Heart right ventricle (tissue), 16 donors: ENCODE measurements around the gene FRMD3. TPM values are rescaled to one million over a fixed set of nuclear protein-coding genes. Genes with fewer than 3 reads are reported as not detected.

Experiments used
- ATAC-seq, 8 donors: fragments of 200-7000 bp; cut with Tn5 transposase; one replicate each; pipeline ENCODE4 v1.9.1; 2020; ENCODE audit warnings: mild to moderate bottlenecking in 8 of 8, moderate library complexity in 8 of 8, moderate number of reproducible peaks in 1 of 8
- DNase-seq, 2 donors: peaks; one replicate each; pipeline ENCODE4 v3.0.0-alpha.2; 2020
- H3K27ac ChIP-seq, 10 donors: fragments of 200-600 bp; sonication (generic) in 2 of 10; one replicate each; pipeline versions ENCODE4 v1.5.0 to v1.8.0; 2020 to 2022; ENCODE audit warnings: mild to moderate bottlenecking in 3 of 10
- H3K27me3 ChIP-seq, 7 donors: fragments of 200-600 bp; one replicate each; pipeline ENCODE4 v1.8.0; 2021 to 2022; ENCODE audit warnings: mild to moderate bottlenecking in 2 of 7
- H3K36me3 ChIP-seq, 9 donors: fragments of 200-600 bp; sonication (generic) in 1 of 9; one replicate each; pipeline versions ENCODE4 v1.5.0 to v1.8.0; 2020 to 2022; ENCODE audit warnings: mild to moderate bottlenecking in 2 of 9
- H3K4me1 ChIP-seq, 9 donors: fragments of 200-600 bp; sonication (generic) in 1 of 9; one replicate each; pipeline versions ENCODE4 v1.5.0 to v1.8.0; 2020 to 2022; ENCODE audit warnings: mild to moderate bottlenecking in 4 of 9
- H3K4me3 ChIP-seq, 10 donors: fragments of 200-600 bp; sonication (generic) in 2 of 10; one replicate each; pipeline versions ENCODE4 v1.5.0 to v1.8.0; 2020 to 2022; ENCODE audit warnings: mild to moderate bottlenecking in 7 of 10, moderate library complexity in 2 of 10
- H3K9me3 ChIP-seq, 11 donors: fragments of 200-600 bp in 10 of 11; sonication (generic) in 2 of 11; one replicate each; pipeline versions ENCODE4 v1.5.0 to v1.8.0; 2013 to 2022; ENCODE audit warnings: mild to moderate bottlenecking in 2 of 11, control low read depth in 1 of 11, moderate library complexity in 1 of 11
- CTCF ChIP-seq, 9 donors: fragments of 200-600 bp; sonication (generic) in 2 of 9; IDR thresholded peaks; one replicate each; pipeline versions ENCODE4 v1.5.0 to v1.8.0; 2021 to 2022; ENCODE audit warnings: antibody characterized with exemption in 9 of 9, mild to moderate bottlenecking in 5 of 9, moderate library complexity in 1 of 9
- WGBS, 2 donors: extraction: QIAGEN DNeasy Blood & Tissue Kit; methylation state at CpG; one replicate each; pipeline ENCODE4 v1.1.7; 2013; ENCODE audit warnings: inconsistent platforms in 1 of 2; 5-methylcytosine and 5-hydroxymethylcytosine counted together
- intact Hi-C, 10 donors: fragments of 100-400 bp; cut with DNase I; formaldehyde crosslinking; loops; one replicate each; pipeline versions ENCODE4 v1.11.1 to v1.14.2; 2022
- polyA plus RNA-seq, 2 donors: library from polyadenylated mRNA; stranded (reverse); fragments of 200-250 nt; gene quantifications; one replicate each; pipeline ENCODE4 v1.2.3, GENCODE V29; 2013
- total RNA-seq, 10 donors: library from RNA; stranded (reverse); fragmentation: NEBNext Ultra II Directional in 3 of 10; extraction: Animal tissue kit (Norgen Biotek cat#: 25700) in 3 of 10; gene quantifications; one replicate each; pipeline versions ENCODE4 v1.2.1 to v1.2.4, GENCODE V29; 2021 to 2023
- donor health status: Arrhythmogenic right ventricular cardiomyopathy.
- donor health status: ischemic (EF 13 %, LVEDD 7.1; RV severe dilation, severe dysfunction).
- donor health status: healthy with polysubstance abuse.
- donor health status: DM: no; HTN: yes; CAD: no.
- donor health status: DM: no; HTN: no; CAD: no.
- donor health status: ischemic (EF 25% LVEDD 6.9; RV normal size, moderate dysfunction).
- donor health status: ischemic (EF 25% LVEDD 5.7; RV mildly dilated, moderate dysfunction).
- donor health status: healthy.
- donor health status: DM: yes; HTN: yes; CAD: no.
- donor health status: Ischemic cardiomyopathy.
- donor health status: ischemic (EF 35%, LVEDD 5.7; RV mildly dilated, moderate dysfunction).
- donor health status: nonischemic (EF 11% LVEDD 7.7; RV severe dilation, severe dysfunction).
- donor health status: DM: yes; HTN: yes; CAD: no.
- donor health status: PGD.
- donor health status: ischemic (EF 29% LVEDD 5.4; RV normal size, mild dysfunction).
- donor health status: nonischemic (EF 23%, LVEDD 6.1; RV moderate dilation, normal function).

FRMD3 gene
- total and polyA plus RNA-seq, 12 donors: 23.1 to 145 (median 98.8) TPM

- intact Hi-C loops: loop anchor here in 1 of 10 donors (5.0 kb wide), 1 partner anchor 34 kb away; no protein-coding TSS in a partner anchor
- peak overlapping the region in 3 of 10 donors; percentile 23 to 59 (median 36) for H3K27ac ChIP-seq
- TF ChIP-seq CTCF (IDR thresholded peaks at IDR 0.05): no peak
These were observed 27.1 kb downstream of the FRMD3 start for GRCh38 chr9:83511051-83511450.

DNA sequence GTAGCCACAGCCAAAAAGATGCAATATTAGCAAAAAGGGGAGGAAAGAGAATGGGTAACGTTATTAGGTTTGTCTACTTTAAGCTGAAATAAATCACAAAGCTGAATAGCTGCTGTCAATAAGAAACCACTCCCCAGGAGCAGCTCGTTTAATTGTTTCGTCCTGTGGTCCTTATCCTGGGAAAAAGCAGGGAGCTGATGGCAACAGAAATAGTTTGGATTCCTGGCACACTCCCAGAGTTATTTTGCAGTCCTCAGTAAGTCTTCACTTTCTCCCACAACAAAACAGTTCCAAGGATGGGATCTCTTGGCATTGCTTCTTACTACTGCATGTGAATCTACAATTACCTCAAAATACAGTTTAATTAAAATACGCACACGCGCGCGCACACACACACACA, 28.8 kb downstream of the FRMD3 start:
- peak overlapping the region in 4 of 10 donors; percentile 20 to 50 (median 41) for H3K27ac ChIP-seq
- H3K4me3 ChIP-seq: no peak overlapping the region
- ATAC-seq (peak in 6 of 8 donors; percentile 41 to 78 (median 52)), DNase-seq (peak in 1 of 2 donors; percentile 31)
- peaks cover 4 to 62% (median 29%) of the 10 kb centered on the region in 9 donors for H3K4me1 ChIP-seq
- 41 to 48% methylated on average over 8 of the region's 8 CpGs for WGBS, 2 donors
- H3K9me3 ChIP-seq: no peaks in the 10 kb centered on the region
- H3K27me3 ChIP-seq: no peaks in the 10 kb centered on the region
- intact Hi-C loops: no loop called here
- no peak for TF ChIP-seq CTCF (IDR thresholded peaks at IDR 0.05)
- H3K36me3 ChIP-seq: no peaks in the 10 kb centered on the region

More at GRCh38 chr9:83511051-83511450, 27.1 kb downstream of the FRMD3 start:
- 65 to 70% methylated on average over 1 of the region's 1 CpG for WGBS, 2 donors
- Histone ChIP-seq H3K27me3 (no peaks in the 10 kb centered on the region), H3K9me3 (no peaks in the 10 kb centered on the region), H3K4me1 (peaks cover 4 to 60% (median 29%) of the 10 kb centered on the region in 9 donors), H3K36me3 (no peaks in the 10 kb centered on the region), H3K4me3 (no peak overlapping the region)
- DNase-seq (no peak), ATAC-seq (peak in 3 of 8 donors; percentile 16 to 71 (median 49))

GRCh38 chr9:83508067-83508466, 30.1 kb downstream of the FRMD3 start:
- Histone ChIP-seq H3K4me1 (peaks cover 4 to 63% (median 32%) of the 10 kb centered on the region in 9 donors), H3K36me3 (no peaks in the 10 kb centered on the region), H3K9me3 (no peaks in the 10 kb centered on the region), H3K27me3 (no peaks in the 10 kb centered on the region), H3K4me3 (no peak overlapping the region), H3K27ac (peak overlapping the region in 1 of 10 donors; percentile 39)
- ATAC-seq (no peak), DNase-seq (no peak)
- no peak for TF ChIP-seq CTCF (IDR thresholded peaks at IDR 0.05)
- intact Hi-C loops: no loop called here
- WGBS, 2 donors: 89 to 94% methylated on average over 4 of the region's 4 CpGs

GRCh38 chr9:83505282-83505681, 32.9 kb downstream of the FRMD3 start:
- 57 to 79% methylated on average over 4 of the region's 4 CpGs for WGBS, 2 donors
- DNase-seq (no peak), ATAC-seq (no peak)
- Histone ChIP-seq H3K27ac (no peak overlapping the region), H3K4me1 (peaks cover 4 to 35% (median 17%) of the 10 kb centered on the region in 9 donors), H3K4me3 (no peak overlapping the region), H3K36me3 (no peaks in the 10 kb centered on the region), H3K9me3 (no peaks in the 10 kb centered on the region), H3K27me3 (no peaks in the 10 kb centered on the region)
- no peak for TF ChIP-seq CTCF (IDR thresholded peaks at IDR 0.05)
- intact Hi-C loops: no loop called here
